ENCODE results near the gene STRBP. TPM values are rescaled to one million over a fixed set of nuclear protein-coding genes. Genes with fewer than 3 reads are reported as not detected.
A peak's percentile ranks its signal among the peaks of the same experiment; 100 is the strongest.

Gene STRBP
- total RNA-seq, 2 donors from 2014 or later: 77.2 to 83.3 TPM

DNA sequence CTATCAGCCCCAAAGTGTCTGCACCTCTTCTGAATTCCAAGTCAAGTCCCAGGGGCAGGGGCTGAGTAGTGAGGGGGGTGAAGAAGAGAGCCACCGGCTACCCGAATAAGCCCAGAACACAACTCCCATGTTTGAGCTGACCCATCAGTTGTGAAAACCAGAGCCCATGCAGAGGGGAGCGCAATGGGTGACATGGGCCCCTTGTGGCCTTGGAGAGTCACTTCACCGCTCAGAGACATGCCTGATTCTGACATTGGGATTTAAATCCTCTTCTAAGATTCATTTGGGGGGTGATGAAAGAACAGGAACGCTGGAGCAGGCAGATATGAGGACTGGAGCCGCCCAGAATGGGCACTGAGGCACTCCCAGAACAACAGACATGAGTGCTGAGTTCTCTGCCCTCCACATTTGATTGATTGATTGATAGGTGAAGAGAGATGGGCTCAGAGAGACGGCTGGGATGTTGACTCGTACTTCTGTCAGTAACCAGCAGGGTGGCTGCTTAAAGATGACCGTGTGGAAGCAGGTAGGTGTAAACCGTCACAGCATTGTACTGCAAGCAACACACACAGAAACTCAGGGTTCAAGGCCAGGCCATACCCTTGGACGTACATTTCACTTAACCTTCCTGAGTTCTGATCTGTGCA is 160.6 kb downstream of the STRBP start:
- Mint-ChIP-seq H3K27ac (peak overlapping the region; percentile 24), H3K9me3 (no peaks in the 10 kb centered on the region)
- 90 to 93% methylated on average over 8 to 11 of the region's 11 CpGs for WGBS, 2 experiments (ENCODE audit: insufficient coverage in 1 of 2, insufficient read length in 1 of 2)

DNA sequence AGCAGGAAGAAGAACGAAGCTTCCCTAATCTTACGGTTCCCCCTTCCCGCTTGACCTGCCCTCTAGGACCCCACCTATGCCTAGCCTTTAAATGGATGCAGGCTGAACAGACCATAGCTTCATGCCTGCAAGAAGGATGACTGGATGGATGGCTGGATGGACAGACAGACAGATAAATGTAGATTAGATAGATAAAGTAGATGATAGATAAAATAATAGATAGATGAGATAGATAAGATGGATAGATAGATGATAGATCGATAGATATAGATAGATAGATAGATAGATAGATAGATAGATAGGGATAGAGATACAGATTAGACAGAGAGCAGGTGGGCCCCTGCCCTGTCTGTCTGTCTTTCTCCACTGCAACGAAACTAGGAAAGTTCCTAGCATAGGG is 162.9 kb downstream of the STRBP start:
- Mint-ChIP-seq H3K36me3 (ENCODE audit: low read depth) (peaks cover 46% of the 10 kb centered on the region), H3K4me3 (no peak overlapping the region), H3K27me3 (ENCODE audit: insufficient read depth) (no peaks in the 10 kb centered on the region), H3K4me1 (peaks cover 21% of the 10 kb centered on the region), H3K9me3 (no peaks in the 10 kb centered on the region), H3K27ac (no peak overlapping the region)
- TF ChIP-seq, protein P1, sequence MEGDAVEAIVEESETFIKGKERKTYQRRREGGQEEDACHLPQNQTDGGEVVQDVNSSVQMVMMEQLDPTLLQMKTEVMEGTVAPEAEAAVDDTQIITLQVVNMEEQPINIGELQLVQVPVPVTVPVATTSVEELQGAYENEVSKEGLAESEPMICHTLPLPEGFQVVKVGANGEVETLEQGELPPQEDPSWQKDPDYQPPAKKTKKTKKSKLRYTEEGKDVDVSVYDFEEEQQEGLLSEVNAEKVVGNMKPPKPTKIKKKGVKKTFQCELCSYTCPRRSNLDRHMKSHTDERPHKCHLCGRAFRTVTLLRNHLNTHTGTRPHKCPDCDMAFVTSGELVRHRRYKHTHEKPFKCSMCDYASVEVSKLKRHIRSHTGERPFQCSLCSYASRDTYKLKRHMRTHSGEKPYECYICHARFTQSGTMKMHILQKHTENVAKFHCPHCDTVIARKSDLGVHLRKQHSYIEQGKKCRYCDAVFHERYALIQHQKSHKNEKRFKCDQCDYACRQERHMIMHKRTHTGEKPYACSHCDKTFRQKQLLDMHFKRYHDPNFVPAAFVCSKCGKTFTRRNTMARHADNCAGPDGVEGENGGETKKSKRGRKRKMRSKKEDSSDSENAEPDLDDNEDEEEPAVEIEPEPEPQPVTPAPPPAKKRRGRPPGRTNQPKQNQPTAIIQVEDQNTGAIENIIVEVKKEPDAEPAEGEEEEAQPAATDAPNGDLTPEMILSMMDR (conservative IDR thresholded peaks at IDR 0.05): no peak
- no peaks in the 10 kb centered on the region for H3K9me3 ChIP-seq (ENCODE audit: control insufficient read depth, low read length)
- 91 to 100% methylated on average over 2 to 5 of the region's 5 CpGs for WGBS, 2 experiments (ENCODE audit: insufficient coverage in 1 of 2, insufficient read length in 1 of 2)
- H3K36me3 ChIP-seq (ENCODE audit: control insufficient read depth, insufficient read depth, low read length): peaks cover 74% of the 10 kb centered on the region
- H3K27ac ChIP-seq (ENCODE audit: low read depth, low read length): no peak overlapping the region
- no peak overlapping the region for H3K9ac ChIP-seq (ENCODE audit: extremely low read depth, low read length, poor library complexity, severe bottlenecking)
- DNase-seq: no peak
- peaks cover 5% of the 10 kb centered on the region for H3K4me1 ChIP-seq (ENCODE audit: control insufficient read depth, insufficient read depth, low read length)
- H3K4me3 ChIP-seq (ENCODE audit: low read length): no peak overlapping the region
- H3K27me3 ChIP-seq (ENCODE audit: control insufficient read depth, insufficient read depth, low read length, poor library complexity, severe bottlenecking): no peaks in the 10 kb centered on the region

More for the DNA sequence above, 160.6 kb downstream of the STRBP start:
- Mint-ChIP-seq H3K36me3 (ENCODE audit: low read depth) (peaks cover 34% of the 10 kb centered on the region), H3K4me3 (no peak overlapping the region), H3K27me3 (ENCODE audit: insufficient read depth) (no peaks in the 10 kb centered on the region), H3K4me1 (peaks cover 14% of the 10 kb centered on the region)
- Histone ChIP-seq H3K9ac (ENCODE audit: extremely low read depth, low read length, poor library complexity, severe bottlenecking) (no peak overlapping the region), H3K27me3 (ENCODE audit: control insufficient read depth, insufficient read depth, low read length, poor library complexity, severe bottlenecking) (no peaks in the 10 kb centered on the region), H3K36me3 (ENCODE audit: control insufficient read depth, insufficient read depth, low read length) (peaks cover 64% of the 10 kb centered on the region), H3K4me1 (ENCODE audit: control insufficient read depth, insufficient read depth, low read length) (no peaks in the 10 kb centered on the region), H3K4me3 (ENCODE audit: low read length) (no peak overlapping the region), H3K9me3 (ENCODE audit: control insufficient read depth, low read length) (no peaks in the 10 kb centered on the region), H3K27ac (ENCODE audit: low read depth, low read length) (peak overlapping the region; percentile 32)
- peak; percentile 76 for DNase-seq
- TF ChIP-seq, protein P1 (conservative IDR thresholded peaks at IDR 0.05): peak; percentile 64

DNA sequence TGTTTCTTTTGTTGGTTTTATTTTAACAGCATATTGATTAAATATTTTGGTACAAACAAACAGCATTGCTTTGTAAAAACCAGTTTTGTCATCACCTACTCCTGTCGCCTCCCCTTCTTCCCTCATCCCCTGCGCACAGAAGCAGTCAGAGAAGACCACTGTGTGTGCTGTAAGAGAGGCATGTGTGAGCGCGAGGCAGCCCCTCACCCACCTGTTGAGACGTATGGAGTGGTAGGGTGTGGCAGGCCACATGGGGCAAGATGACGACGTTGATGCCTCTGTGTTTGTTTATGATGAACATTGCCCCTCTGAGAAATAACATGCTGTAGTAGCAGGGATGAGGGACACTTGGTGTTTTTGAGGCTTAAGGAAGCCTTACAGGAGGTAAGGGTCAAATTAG is 163.6 kb downstream of the STRBP start:
- no peak overlapping the region for H3K9ac ChIP-seq (ENCODE audit: extremely low read depth, low read length, poor library complexity, severe bottlenecking)
- TF ChIP-seq, protein P1 (conservative IDR thresholded peaks at IDR 0.05): no peak
- Mint-ChIP-seq H3K9me3 (no peaks in the 10 kb centered on the region), H3K27me3 (ENCODE audit: insufficient read depth) (no peaks in the 10 kb centered on the region), H3K4me3 (no peak overlapping the region), H3K36me3 (ENCODE audit: low read depth) (peaks cover 46% of the 10 kb centered on the region), H3K27ac (no peak overlapping the region), H3K4me1 (peaks cover 21% of the 10 kb centered on the region)
- no peak overlapping the region for H3K4me3 ChIP-seq (ENCODE audit: low read length)
- no peaks in the 10 kb centered on the region for H3K9me3 ChIP-seq (ENCODE audit: control insufficient read depth, low read length)
- DNase-seq: no peak
- no peak overlapping the region for H3K27ac ChIP-seq (ENCODE audit: low read depth, low read length)
- H3K36me3 ChIP-seq (ENCODE audit: control insufficient read depth, insufficient read depth, low read length): peaks cover 71% of the 10 kb centered on the region
- no peaks in the 10 kb centered on the region for H3K27me3 ChIP-seq (ENCODE audit: control insufficient read depth, insufficient read depth, low read length, poor library complexity, severe bottlenecking)
- WGBS, 2 experiments (ENCODE audit: insufficient coverage in 1 of 2, insufficient read length in 1 of 2): 90 to 94% methylated on average over 2 to 7 of the region's 7 CpGs
- H3K4me1 ChIP-seq (ENCODE audit: control insufficient read depth, insufficient read depth, low read length): peaks cover 5% of the 10 kb centered on the region
